GM12878 (cell line): Measurements from ENCODE around the gene ITIH6. TPM values are rescaled to one million over a fixed set of nuclear protein-coding genes. Genes with fewer than 3 reads are reported as not detected.
"Not testable (repeated sequence)": the region's sequence is repeated elsewhere in the genome, so short reads cannot be mapped to it uniquely, and the experiment has no call there.

Experiments used
- ATAC-seq: fragments of 200-7000 bp; cut with Tn5 transposase; 3 replicates; pipeline ENCODE4 v1.9.1; 2020; ENCODE audit warnings: mild to moderate bottlenecking, moderate library complexity
- BruUV-seq: library from RNA; stranded (reverse); fragments of 400-500 nt; replicated peaks from 2 replicates; lab custom pipeline; 2021; lab: Mats Ljungman, UMichigan
- CTCF ChIA-PET: fragments of 300-600 bp; sonication (Branson Sonifier 250); formaldehyde crosslinking; extraction: SDS; loops from one replicate; lab custom pipeline; 2021; ENCODE audit warnings: inconsistent platforms; lab: Yijun Ruan, JAX
- POLR2A ChIA-PET: fragments of 350-600 bp; formaldehyde crosslinking; extraction: SDS; loops from one replicate; lab custom pipeline; 2021; ENCODE audit warnings: inconsistent platforms; lab: Charles Lee
- RAD21 ChIA-PET: fragments of 300-600 bp; sonication (Branson Sonifier 250); formaldehyde crosslinking; loops from one replicate; lab custom pipeline; 2023; ENCODE audit warnings: antibody characterized with exemption; ENCODE audit not compliant: unreplicated experiment; lab: Charles Lee
- SMC1A ChIA-PET: fragments of 300-600 bp; sonication (Branson Sonifier 250); formaldehyde crosslinking; loops from one replicate; lab custom pipeline; 2023; ENCODE audit not compliant: unreplicated experiment, uncharacterized antibody; lab: Charles Lee
- DNase-seq: peaks from one replicate; pipeline ENCODE4 v3.0.0-alpha.2; 2011; ENCODE audit warnings: low read depth, low spot score
- FAIRE-seq: peaks from 3 replicates; lab custom pipeline; 2011; peaks lifted over from hg19 to GRCh38; lab: Jason Lieb, UNC
- H2AFZ ChIP-seq: 2 replicates; pipeline ENCODE4 v1.6.0; 2011; ENCODE audit warnings: low read depth, low read length, control low read depth; ENCODE audit not compliant: control insufficient read depth
- H3K27ac ChIP-seq: 2 replicates; pipeline ENCODE4 v1.5.1; 2011; ENCODE audit warnings: control low read depth; ENCODE audit not compliant: control insufficient read depth, insufficient read depth
- H3K27me3 ChIP-seq, 2 experiments: replicated peaks in 1 of 2; 2 replicates each; pipeline versions ENCODE4 v1.6.0 to v1.6.1; 2011; ENCODE audit warnings: low read length in 1 of 2; ENCODE audit not compliant: control insufficient read depth in 2 of 2, insufficient read depth in 2 of 2
- H3K36me3 ChIP-seq, 2 experiments: 2 replicates each; pipeline ENCODE4 v1.5.1; 2011; ENCODE audit warnings: low read length in 1 of 2; ENCODE audit not compliant: control insufficient read depth in 2 of 2, insufficient read depth in 2 of 2
- H3K4me1 ChIP-seq: 2 replicates; pipeline ENCODE4 v1.6.1; 2011; ENCODE audit warnings: mild to moderate bottlenecking, low read length, moderate library complexity, mixed read lengths; ENCODE audit not compliant: control insufficient read depth, insufficient read depth
- H3K4me2 ChIP-seq: 2 replicates; pipeline ENCODE4 v1.6.0; 2011; ENCODE audit warnings: control low read depth; ENCODE audit not compliant: control insufficient read depth, insufficient read depth
- H3K4me3 ChIP-seq: fragments of 200-600 bp; sonication (generic); 2 replicates; pipeline ENCODE4 v1.5.1; 2016
- H3K79me2 ChIP-seq: 2 replicates; pipeline ENCODE4 v1.6.0; 2011; ENCODE audit warnings: low read length; ENCODE audit not compliant: control insufficient read depth, insufficient read depth
- H3K9ac ChIP-seq: 2 replicates; pipeline ENCODE4 v1.8.0; 2011; ENCODE audit warnings: low read length, control low read depth, mixed read lengths; ENCODE audit not compliant: control insufficient read depth, insufficient read depth
- H3K9me3 ChIP-seq: replicated peaks from 3 replicates; pipeline ENCODE4 v1.5.1; 2011; ENCODE audit warnings: mild to moderate bottlenecking, low read length; ENCODE audit not compliant: control insufficient read depth, insufficient read depth
- H4K20me1 ChIP-seq: 2 replicates; pipeline ENCODE4 v1.6.0; 2011; ENCODE audit not compliant: control insufficient read depth, insufficient read depth
- RB1 ChIP-seq: fragments of 450-650 bp; formaldehyde crosslinking; IDR thresholded peaks from 2 replicates; pipeline ENCODE4 v1.6.1; 2017; ENCODE audit warnings: mild to moderate bottlenecking, borderline replicate concordance
- WGBS: methylation state at CpG from one replicate; pipeline ENCODE4 v1.1.6; 2016; ENCODE audit warnings: low lambda C conversion rate; ENCODE audit not compliant: insufficient replicate concordance, insufficient coverage; ENCODE audit errors: missing lambda C conversion rate; 5-methylcytosine and 5-hydroxymethylcytosine counted together
- in situ Hi-C: fragments of 300-500 bp; cut with MboI; formaldehyde crosslinking; loops from 9 replicates; pipeline ENCODE4 v1.14.3; 2018; ENCODE audit warnings: mixed read lengths
- intact Hi-C: fragments of 100-400 bp; cut with micrococcal nuclease; formaldehyde crosslinking; loops from one replicate; pipeline ENCODE4 v1.14.2; 2022; ENCODE audit not compliant: unreplicated experiment
- polyA plus RNA-seq, 11 experiments: library from polyadenylated mRNA; depleted of rRNA in 4 of 11; unstranded in 6 of 11; stranded (reverse) in 5 of 11; fragments of >200 nt; fragmentation: Nextera tagmentation in 4 of 11; fragmentation: Illumina TruSeq in 1 of 11; extraction: Ambion mirVana in 4 of 11; extraction: Trizol in 1 of 11; gene quantifications; 1 replicate in 1 of 11; 2 replicates in 10 of 11; pipeline versions ENCODE4 v1.2.1 to v1.2.3, GENCODE V29; 2011 to 2016; ENCODE audit warnings: inconsistent platforms in 2 of 11, missing spikeins in 2 of 11, low read depth in 1 of 11
- total RNA-seq, 4 experiments: library from RNA; depleted of rRNA in 3 of 4; stranded (reverse); fragments of >200 nt in 3 of 4; fragmentation: Illumina TruSeq in 1 of 4; extraction: Trizol in 1 of 4; gene quantifications; 2 replicates each; pipeline versions ENCODE4 v1.2.1 to v1.2.3, GENCODE V29; 2013 to 2021

The ITIH6 gene
- total and polyA plus RNA-seq, 10 of the 15 experiments (the other 5 are each of a cell fraction or from before 2014, with no cell fraction given): not detected

DNA sequence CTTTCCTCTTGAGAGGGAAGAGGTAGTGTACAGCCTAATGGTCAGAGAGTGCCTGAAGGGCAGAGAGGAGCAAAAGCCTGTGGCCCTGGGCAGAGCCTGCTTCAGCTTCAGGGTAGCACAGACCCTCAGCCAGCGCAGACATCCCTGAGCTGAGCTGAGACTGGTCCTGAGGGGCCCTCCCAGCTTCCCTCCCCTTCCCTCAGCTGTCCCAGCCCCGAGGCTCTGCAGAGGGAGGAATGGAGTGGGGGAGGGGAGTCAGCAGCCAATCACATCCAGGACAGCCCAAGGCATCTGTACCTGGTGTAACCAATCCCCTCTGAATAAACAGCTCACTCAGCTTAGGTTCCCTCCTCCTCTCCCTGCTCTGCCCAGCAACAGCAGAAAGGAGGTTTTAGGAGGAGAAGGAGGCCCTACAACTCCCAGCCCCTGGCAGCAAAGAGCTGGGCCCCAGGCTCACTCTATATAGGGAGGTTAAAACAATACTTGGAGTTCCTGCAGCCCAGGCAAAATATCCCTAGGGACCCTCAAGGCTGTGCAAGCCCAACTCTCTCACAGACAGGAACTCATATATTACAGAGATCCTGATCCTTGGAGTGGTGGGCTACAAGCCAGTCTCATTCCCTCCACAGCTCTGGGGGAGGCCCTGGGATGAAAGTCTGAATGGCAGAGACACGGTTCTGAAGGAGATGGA, 43.3 kb upstream of the ITIH6 start:
- H3K36me3 ChIP-seq, H2AFZ ChIP-seq, H3K27ac ChIP-seq, RAD21 ChIA-PET, DNase-seq, FAIRE-seq, POLR2A ChIA-PET, H3K79me2 ChIP-seq, BruUV-seq, intact Hi-C loops, SMC1A ChIA-PET, H3K9me3 ChIP-seq, H3K4me3 ChIP-seq, ATAC-seq, CTCF ChIA-PET, H3K4me1 ChIP-seq, H3K9ac ChIP-seq, H4K20me1 ChIP-seq, H3K4me2 ChIP-seq, in situ Hi-C loops, H3K27me3 ChIP-seq: not testable (repeated sequence)
- WGBS: 0% methylated on average over 1 of the region's 3 CpGs

DNA sequence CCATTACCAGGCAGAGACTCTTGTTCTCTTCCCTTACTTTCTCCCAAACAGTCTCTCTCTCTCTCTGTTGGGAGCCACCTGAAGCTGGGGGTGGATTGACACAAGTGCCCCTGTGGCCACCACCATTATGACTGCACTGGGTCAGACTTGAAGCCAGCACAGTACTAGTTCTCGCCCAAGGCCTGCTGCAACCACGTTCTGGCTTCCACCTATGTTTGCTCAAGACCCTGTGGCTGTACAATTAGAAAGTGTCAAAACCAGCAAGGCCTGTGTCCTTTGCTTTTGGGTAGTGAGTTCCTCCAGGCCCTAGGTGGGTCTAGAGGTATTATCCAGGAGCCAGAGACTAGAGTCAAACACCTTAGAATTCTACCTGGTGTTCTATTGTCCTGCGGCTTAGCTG, 40.5 kb upstream of the ITIH6 start:
- intact Hi-C loops: no loop called here
- no peak overlapping the region for H2AFZ ChIP-seq
- TF ChIP-seq RB1: no peak
- WGBS: 21% methylated on average over 3 of the region's 3 CpGs
- FAIRE-seq: no peak
- no peak for DNase-seq
- no TSS peak for BruUV-seq
- H3K9ac ChIP-seq: no peak overlapping the region
- H3K9me3 ChIP-seq: no peaks in the 10 kb centered on the region
- ChIA-PET POLR2A (no interaction called here), SMC1A (no interaction called here), CTCF (no interaction called here), RAD21 (no interaction called here)
- no peak overlapping the region for H3K27ac ChIP-seq
- H3K79me2 ChIP-seq: no peaks in the 10 kb centered on the region
- no peaks in the 10 kb centered on the region for H3K27me3 ChIP-seq
- H4K20me1 ChIP-seq: no peaks in the 10 kb centered on the region
- H3K4me2 ChIP-seq: no peak overlapping the region
- H3K4me3 ChIP-seq: no peak overlapping the region
- in situ Hi-C loops: no loop called here
- H3K36me3 ChIP-seq: no peaks in the 10 kb centered on the region
- ATAC-seq: no peak
- no peaks in the 10 kb centered on the region for H3K4me1 ChIP-seq
